ENCODE data around the gene SFT2D1. TPM values are rescaled to one million over a fixed set of nuclear protein-coding genes. Genes with fewer than 3 reads are reported as not detected.
A peak's percentile ranks its signal among the peaks of the same experiment; 100 is the strongest.
"Not testable (repeated sequence)": the region's sequence is repeated elsewhere in the genome, so short reads cannot be mapped to it uniquely, and the experiment has no call there.

The SFT2D1 gene
- total and polyA plus RNA-seq, 7 donors, result 26.0 to 92.8 (median 46.2) TPM

GRCh38 chr6:166346449-166346848, 4.1 kb upstream of the SFT2D1 start:
- Histone ChIP-seq H3K4me3 (no peak overlapping the region), H3K36me3 (no peaks in the 10 kb centered on the region), H3K9me3 (peaks cover 0 to 4% (median 0%) of the 10 kb centered on the region in 4 donors), H3K27ac (no peak overlapping the region), H3K27me3 (no peaks in the 10 kb centered on the region), H3K4me1 (peaks cover 0 to 14% (median 8%) of the 10 kb centered on the region in 4 donors)
- 75 to 90% methylated on average over 3 of the region's 3 CpGs for WGBS, 2 donors
- no peak for DNase-seq
- TF ChIP-seq POLR2A (IDR thresholded peaks at IDR 0.05) (no peak), EP300 (IDR thresholded peaks at IDR 0.05) (no peak), POLR2AphosphoS5 (IDR thresholded peaks at IDR 0.05) (no peak)
- TF ChIP-seq, protein P1, sequence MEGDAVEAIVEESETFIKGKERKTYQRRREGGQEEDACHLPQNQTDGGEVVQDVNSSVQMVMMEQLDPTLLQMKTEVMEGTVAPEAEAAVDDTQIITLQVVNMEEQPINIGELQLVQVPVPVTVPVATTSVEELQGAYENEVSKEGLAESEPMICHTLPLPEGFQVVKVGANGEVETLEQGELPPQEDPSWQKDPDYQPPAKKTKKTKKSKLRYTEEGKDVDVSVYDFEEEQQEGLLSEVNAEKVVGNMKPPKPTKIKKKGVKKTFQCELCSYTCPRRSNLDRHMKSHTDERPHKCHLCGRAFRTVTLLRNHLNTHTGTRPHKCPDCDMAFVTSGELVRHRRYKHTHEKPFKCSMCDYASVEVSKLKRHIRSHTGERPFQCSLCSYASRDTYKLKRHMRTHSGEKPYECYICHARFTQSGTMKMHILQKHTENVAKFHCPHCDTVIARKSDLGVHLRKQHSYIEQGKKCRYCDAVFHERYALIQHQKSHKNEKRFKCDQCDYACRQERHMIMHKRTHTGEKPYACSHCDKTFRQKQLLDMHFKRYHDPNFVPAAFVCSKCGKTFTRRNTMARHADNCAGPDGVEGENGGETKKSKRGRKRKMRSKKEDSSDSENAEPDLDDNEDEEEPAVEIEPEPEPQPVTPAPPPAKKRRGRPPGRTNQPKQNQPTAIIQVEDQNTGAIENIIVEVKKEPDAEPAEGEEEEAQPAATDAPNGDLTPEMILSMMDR (IDR thresholded peaks at IDR 0.05), result no peak
- intact Hi-C loops (cut with DNase I), result no loop called here

DNA sequence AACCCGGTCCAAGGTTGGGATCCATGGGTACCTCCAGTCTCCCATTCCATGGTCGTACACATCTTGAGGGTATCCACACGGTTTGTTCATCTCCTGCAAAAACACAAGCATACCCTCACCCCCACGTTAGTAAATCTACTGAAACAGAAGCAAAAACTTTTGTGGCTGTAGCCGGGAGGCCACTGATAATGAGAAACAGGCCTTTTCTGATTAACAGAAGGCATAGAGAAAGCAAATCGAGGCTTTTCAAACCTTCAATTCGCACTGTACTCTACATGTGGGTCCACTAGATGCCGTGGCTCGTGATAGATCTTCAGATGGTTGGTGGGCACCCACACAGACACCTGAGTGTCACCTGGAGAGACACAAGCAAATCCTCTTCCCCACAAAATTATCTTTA, 3.3 kb upstream of the SFT2D1 start:
- DNase-seq; H3K9me3 ChIP-seq; H3K4me3 ChIP-seq; H3K36me3 ChIP-seq; H3K27me3 ChIP-seq; intact Hi-C loops (cut with DNase I); H3K27ac ChIP-seq: not testable (repeated sequence)
- H3K4me1 ChIP-seq, result peaks cover 0 to 22% (median 16%) of the 10 kb centered on the region in 4 donors
- WGBS, 2 donors, result 91 to 92% methylated on average over 9 of the region's 9 CpGs

DNA sequence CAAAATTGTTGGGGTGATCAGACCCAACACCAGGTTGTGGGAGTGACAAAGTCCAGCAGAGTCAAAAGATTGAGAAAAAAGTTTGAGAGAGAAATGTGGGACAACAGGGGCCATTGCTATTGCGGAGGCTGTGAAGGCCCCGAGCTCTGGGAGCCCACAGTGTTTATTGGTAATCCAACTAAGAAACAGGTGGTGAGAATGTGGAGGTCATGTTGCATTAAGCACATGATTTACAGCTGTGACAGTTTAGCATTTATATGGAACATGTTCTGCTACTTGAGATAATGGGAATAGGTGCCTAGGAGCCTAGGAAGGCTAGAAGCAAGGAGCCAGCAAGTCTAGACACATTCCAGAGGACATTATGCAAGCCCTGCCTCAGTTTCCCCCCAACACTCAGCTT, 2.6 kb upstream of the SFT2D1 start:
- H3K27ac ChIP-seq; H3K9me3 ChIP-seq; intact Hi-C loops (cut with DNase I); H3K36me3 ChIP-seq; H3K27me3 ChIP-seq; DNase-seq; H3K4me3 ChIP-seq: not testable (repeated sequence)
- WGBS, 2 donors, result 80 to 88% methylated on average over 2 of the region's 2 CpGs
- peaks cover 0 to 29% (median 23%) of the 10 kb centered on the region in 4 donors for H3K4me1 ChIP-seq

DNA sequence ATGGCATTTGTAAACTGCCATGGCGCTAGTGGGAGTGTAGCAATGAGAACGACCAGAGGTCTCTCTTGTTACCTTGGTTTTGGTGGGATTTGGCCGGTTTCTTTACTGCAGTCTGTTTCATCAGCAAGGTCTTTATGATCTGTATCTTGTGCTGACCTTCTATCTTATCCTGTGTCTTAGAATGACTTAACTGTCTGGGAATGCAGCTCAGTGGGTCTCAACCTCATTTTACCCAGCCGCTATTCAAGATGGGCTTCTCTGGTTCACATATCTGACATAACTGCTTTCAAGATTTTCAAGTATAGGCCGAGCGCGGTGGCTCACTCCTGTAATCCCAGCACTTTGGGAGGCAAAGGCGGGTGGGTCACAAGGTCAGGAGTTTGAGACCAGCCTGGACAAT, 1.9 kb upstream of the SFT2D1 start:
- DNase-seq, result no peak
- Histone ChIP-seq H3K27ac (no peak overlapping the region), H3K27me3 (no peaks in the 10 kb centered on the region), H3K4me1 (peaks cover 0 to 36% (median 29%) of the 10 kb centered on the region in 4 donors), H3K4me3 (no peak overlapping the region), H3K36me3 (no peaks in the 10 kb centered on the region), H3K9me3 (no peaks in the 10 kb centered on the region)
- WGBS, 2 donors, result 97 to 98% methylated on average over 8 of the region's 8 CpGs
- intact Hi-C loops (cut with DNase I), result no loop called here
- no peak for TF ChIP-seq POLR2AphosphoS5 (IDR thresholded peaks at IDR 0.05)
- TF ChIP-seq, protein P1 (IDR thresholded peaks at IDR 0.05), result no peak
- no peak for TF ChIP-seq POLR2A (IDR thresholded peaks at IDR 0.05)
- no peak for TF ChIP-seq EP300 (IDR thresholded peaks at IDR 0.05)

DNA sequence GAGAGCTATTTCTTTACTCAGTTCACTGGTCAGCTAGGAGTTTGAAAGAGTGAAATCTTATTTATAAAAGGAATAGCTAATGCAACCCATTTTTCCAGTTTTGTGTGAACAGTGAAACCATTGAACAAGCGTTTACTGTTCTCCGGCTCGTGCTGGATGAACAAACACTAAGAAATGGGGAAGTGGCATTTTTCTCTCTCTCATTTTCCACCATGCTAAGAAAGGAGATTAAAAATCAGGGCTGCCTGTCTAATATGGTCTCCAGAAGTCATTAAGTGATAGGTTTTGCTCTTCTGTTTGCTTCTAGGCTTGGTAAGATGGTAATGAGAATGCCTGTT, 774 bp upstream of the SFT2D1 start:
- no peaks in the 10 kb centered on the region for H3K9me3 ChIP-seq
- DNase-seq, result no peak
- H3K27ac ChIP-seq, result peak overlapping the region; percentile 84 to 93 (median 90)
- TF ChIP-seq POLR2AphosphoS5 (IDR thresholded peaks at IDR 0.05) (no peak), POLR2A (IDR thresholded peaks at IDR 0.05) (no peak), EP300 (IDR thresholded peaks at IDR 0.05) (no peak)
- TF ChIP-seq, protein P1 (IDR thresholded peaks at IDR 0.05), result no peak
- H3K4me1 ChIP-seq, result peaks cover 0 to 45% (median 34%) of the 10 kb centered on the region in 4 donors
- no peaks in the 10 kb centered on the region for H3K36me3 ChIP-seq
- no peaks in the 10 kb centered on the region for H3K27me3 ChIP-seq
- intact Hi-C loops (cut with DNase I), result loop anchor here (1.0 kb wide), 1 partner anchor 38 kb away; no protein-coding TSS in a partner anchor
- WGBS, 2 donors, result 9 to 16% methylated on average over 3 of the region's 3 CpGs
- peak overlapping the region; percentile 67 to 100 (median 96) for H3K4me3 ChIP-seq

DNA sequence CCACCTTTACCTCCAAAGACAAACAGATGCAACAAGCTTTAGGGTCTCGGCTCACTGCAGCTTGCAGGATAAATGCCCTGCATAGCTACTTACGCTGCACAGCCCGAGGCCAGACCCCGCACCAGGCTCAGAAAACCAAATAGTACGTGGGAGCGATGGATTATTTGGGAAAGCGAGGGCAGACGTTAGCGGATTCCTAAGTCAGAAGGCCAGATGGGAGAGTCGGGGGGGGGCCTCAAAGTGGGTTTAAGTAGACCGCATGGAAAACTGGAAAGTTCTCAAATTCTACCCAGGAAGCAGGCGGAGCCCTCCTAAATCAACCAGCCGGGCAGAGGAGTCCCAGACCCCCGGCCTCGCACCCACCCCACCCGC, 382 bp downstream of the SFT2D1 start:
- TF ChIP-seq POLR2AphosphoS5 (IDR thresholded peaks at IDR 0.05) (no peak), POLR2A (IDR thresholded peaks at IDR 0.05) (no peak), EP300 (IDR thresholded peaks at IDR 0.05) (no peak)
- TF ChIP-seq, protein P1 (IDR thresholded peaks at IDR 0.05), result no peak
- DNase-seq, result no peak
- peak overlapping the region; percentile 67 to 100 (median 96) for H3K4me3 ChIP-seq
- H3K4me1 ChIP-seq, result peaks cover 0 to 46% (median 34%) of the 10 kb centered on the region in 4 donors
- no peaks in the 10 kb centered on the region for H3K9me3 ChIP-seq
- WGBS, 2 donors, result 0% methylated on average over 16 of the region's 16 CpGs
- peak overlapping the region; percentile 84 to 93 (median 90) for H3K27ac ChIP-seq
- H3K27me3 ChIP-seq, result no peaks in the 10 kb centered on the region
- H3K36me3 ChIP-seq, result peaks cover 0 to 9% (median 0%) of the 10 kb centered on the region in 4 donors
- intact Hi-C loops (cut with DNase I), result no loop called here
